Inflammatory macrophage (primary cell): ENCODE measurements around the gene OR4A47.
"Not testable (repeated sequence)": the region's sequence is repeated elsewhere in the genome, so short reads cannot be mapped to it uniquely, and the experiment has no call there.

Experiments
- DNase-seq, 2 donors: peaks; one replicate each; pipeline ENCODE4 v3.0.0-alpha.2; 2020 to 2022
- total RNA-seq, 18 experiments: gene quantifications; one replicate each; lab custom pipeline; 2026; ENCODE audit warnings: mixed read lengths in 6 of 18, inconsistent platforms in 2 of 18; lab: John Stamatoyannopoulos, UW

OR4A47 gene, protein sequence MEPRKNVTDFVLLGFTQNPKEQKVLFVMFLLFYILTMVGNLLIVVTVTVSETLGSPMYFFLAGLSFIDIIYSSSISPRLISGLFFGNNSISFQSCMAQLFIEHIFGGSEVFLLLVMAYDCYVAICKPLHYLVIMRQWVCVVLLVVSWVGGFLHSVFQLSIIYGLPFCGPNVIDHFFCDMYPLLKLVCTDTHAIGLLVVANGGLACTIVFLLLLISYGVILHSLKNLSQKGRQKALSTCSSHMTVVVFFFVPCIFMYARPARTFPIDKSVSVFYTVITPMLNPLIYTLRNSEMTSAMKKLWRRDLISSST
- total RNA-seq = 0 to 0.03 (median 0) reads per million in 18 experiments

- DNase-seq = not testable (repeated sequence)
Observed at GRCh38 chr11:48488493-48488892, at the start of gene OR4A47. Gene OR4A47 (plus strand): TSS chr11:48488793. CDS start chr11:48488793, 0 bp downstream.

DNA sequence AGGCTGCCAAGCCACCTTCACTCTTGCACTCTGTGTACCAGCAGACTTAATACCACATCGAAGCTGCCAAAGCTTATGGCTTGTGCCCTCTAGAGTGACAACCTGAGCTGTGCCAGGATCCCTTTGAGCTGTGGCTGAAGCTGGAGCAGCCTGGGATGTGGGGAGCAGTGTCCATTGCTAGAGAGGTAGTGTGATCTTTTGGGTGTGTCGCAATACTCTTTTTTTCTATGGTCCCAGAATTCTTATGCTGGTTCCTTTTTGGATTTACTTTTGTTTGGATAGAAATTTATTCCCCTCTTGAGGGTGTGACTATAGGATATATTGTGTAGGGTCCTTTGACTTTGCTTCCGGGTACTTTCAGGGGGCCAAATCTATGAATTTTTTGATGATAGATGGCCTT is 32.7 kb upstream of the OR4A47 start:
- not testable (repeated sequence) for DNase-seq

GRCh38 chr11:48473966-48474365 is 14.6 kb upstream of the OR4A47 start:
- not testable (repeated sequence) for DNase-seq

DNA sequence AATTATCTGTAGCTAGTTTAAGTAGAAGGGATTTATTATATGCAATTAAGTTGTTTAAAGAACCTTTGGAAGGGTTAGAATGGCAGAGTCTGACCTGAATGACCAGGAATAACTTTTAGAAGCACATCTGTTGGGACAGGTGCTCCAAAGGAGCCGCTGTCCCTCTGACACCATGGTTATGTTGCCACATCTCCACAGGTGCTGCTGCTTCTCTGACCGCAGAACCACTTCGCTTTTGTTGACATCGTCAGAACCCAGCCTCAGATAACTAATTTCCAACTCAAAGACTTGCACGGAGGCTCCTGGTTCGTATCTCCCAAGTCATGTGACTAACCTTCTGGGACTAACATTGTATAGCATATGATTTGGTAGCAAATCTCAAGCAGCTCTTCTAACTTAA is 13.9 kb upstream of the OR4A47 start:
- not testable (repeated sequence) for DNase-seq

DNA sequence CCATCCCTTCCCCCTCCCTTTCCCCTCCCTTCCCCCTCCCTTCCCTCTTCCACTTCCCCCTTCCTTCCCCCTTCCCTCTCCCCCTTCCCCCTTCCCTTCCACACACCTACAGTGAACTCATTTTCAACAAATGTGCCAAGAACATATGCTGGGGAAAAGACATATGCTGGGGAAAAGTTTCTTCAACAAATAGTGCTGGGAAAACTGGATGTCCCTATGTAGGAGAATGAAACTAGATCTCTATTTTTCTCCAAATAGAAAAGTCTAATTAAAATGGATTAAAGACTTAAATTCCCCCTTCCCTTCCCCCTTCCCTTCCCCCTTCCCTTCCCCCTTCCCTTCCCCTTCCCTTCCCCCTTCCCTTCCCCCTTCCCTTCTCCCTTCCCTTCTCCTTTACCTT is 17.6 kb downstream of the OR4A47 start:
- not testable (repeated sequence) for DNase-seq

DNA sequence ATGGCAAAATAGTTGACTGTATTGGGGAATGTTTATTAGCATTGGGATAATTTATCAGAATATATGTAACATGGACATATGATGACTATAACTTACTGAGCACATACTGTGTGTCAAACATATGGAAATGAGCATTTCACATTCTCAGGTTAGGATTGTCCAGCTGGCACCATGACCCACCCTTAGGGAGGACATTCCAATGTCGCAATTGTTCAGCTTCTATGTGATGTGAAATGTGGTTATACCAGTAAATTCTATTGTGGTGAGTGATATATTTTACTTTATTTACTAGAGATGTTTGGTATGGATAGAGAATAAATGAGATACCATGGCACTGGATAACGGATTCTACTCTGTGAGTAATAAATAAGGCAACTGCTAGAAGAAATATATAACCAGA is 50.4 kb downstream of the OR4A47 start:
- no peak for DNase-seq
